ENCODE data around the gene GABRG3.

Gene GABRG3

DNA sequence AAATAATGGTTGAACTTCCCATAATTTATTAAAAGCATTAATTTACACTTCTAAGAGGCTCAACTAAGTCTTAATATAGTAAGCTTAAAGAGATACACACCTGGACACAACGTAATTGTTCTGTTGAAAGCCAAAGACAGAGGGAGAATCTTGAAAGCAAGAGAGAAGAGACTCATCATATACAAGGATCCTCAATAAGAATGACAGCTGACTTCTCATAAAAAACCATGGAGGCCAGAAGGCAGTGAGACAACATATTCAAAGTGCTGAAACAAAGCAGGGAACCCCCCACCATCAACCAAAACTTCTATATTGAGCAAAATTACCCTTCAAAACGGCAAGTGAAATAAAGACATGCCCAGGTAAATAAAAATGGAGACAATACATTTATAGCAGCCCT lies 16.6 kb upstream of the GABRG3 start:
- TF ChIP-seq, protein P1, sequence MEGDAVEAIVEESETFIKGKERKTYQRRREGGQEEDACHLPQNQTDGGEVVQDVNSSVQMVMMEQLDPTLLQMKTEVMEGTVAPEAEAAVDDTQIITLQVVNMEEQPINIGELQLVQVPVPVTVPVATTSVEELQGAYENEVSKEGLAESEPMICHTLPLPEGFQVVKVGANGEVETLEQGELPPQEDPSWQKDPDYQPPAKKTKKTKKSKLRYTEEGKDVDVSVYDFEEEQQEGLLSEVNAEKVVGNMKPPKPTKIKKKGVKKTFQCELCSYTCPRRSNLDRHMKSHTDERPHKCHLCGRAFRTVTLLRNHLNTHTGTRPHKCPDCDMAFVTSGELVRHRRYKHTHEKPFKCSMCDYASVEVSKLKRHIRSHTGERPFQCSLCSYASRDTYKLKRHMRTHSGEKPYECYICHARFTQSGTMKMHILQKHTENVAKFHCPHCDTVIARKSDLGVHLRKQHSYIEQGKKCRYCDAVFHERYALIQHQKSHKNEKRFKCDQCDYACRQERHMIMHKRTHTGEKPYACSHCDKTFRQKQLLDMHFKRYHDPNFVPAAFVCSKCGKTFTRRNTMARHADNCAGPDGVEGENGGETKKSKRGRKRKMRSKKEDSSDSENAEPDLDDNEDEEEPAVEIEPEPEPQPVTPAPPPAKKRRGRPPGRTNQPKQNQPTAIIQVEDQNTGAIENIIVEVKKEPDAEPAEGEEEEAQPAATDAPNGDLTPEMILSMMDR (IDR thresholded peaks at IDR 0.05; ENCODE audit: low read depth, low read length, missing control alignments) = no peak
- no peak for DNase-seq (ENCODE audit: extremely low read depth, low read depth)

DNA sequence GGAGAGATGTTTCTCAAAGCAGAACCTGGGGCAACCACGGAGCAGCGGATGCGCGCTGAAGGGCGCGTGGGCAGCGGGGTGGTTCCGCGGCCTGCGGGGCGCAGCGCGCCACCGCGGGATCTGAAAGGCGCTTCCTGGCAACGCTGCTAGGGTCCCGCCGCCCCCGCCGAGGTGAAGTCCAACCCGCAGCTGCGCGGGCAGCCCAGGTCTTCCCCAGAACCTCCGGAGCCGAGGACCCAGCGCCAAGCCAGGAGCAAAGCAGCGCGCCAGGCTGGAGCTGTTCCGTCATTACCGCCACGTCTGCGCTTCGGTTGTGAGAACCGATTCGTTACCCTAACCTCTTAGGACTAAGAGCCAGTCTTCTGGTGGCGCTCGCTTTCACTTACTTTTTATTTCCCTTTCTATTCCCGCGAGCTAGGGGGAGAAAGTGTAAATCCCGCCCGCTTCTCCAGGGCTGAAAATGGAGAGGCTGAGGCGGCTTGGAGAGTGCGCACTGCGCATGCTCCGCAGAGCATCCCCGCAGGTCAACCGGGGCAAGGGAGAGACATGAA lies 3.2 kb upstream of the GABRG3 start:
- TF ChIP-seq, protein P1 (IDR thresholded peaks at IDR 0.05; ENCODE audit: low read depth, low read length, missing control alignments) = no peak
- no peak overlapping the region for H3K4me3 ChIP-seq (replicated peaks; ENCODE audit: low read depth, low read length)
- DNase-seq (ENCODE audit: extremely low read depth, low read depth) = no peak

More for the DNA sequence above, 16.6 kb upstream of the GABRG3 start:
- H3K4me3 ChIP-seq (replicated peaks; ENCODE audit: low read depth, low read length) = no peak overlapping the region

DNA sequence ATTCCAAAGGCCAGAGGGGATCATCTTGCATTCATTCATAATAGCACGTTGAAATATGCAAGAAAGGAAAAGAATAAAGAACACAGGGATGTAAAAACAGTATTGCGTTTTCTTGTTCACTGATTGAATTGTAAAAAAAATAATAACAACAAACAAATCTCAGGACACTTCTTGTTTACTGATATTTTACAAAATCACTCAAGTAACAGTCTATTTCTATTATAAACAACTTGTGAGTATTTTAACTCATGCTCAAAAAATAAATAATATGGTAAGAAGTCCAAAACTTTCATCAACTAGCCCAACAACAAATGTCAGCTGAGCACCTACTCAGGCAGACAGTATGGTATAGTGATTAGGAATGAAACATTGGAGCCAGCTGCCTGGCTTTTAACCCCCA lies 2.2 kb upstream of the GABRG3 start:
- no peak overlapping the region for H3K4me3 ChIP-seq (replicated peaks; ENCODE audit: low read depth, low read length)
- TF ChIP-seq, protein P1 (IDR thresholded peaks at IDR 0.05; ENCODE audit: low read depth, low read length, missing control alignments) = no peak
- no peak for DNase-seq (ENCODE audit: extremely low read depth, low read depth)

DNA sequence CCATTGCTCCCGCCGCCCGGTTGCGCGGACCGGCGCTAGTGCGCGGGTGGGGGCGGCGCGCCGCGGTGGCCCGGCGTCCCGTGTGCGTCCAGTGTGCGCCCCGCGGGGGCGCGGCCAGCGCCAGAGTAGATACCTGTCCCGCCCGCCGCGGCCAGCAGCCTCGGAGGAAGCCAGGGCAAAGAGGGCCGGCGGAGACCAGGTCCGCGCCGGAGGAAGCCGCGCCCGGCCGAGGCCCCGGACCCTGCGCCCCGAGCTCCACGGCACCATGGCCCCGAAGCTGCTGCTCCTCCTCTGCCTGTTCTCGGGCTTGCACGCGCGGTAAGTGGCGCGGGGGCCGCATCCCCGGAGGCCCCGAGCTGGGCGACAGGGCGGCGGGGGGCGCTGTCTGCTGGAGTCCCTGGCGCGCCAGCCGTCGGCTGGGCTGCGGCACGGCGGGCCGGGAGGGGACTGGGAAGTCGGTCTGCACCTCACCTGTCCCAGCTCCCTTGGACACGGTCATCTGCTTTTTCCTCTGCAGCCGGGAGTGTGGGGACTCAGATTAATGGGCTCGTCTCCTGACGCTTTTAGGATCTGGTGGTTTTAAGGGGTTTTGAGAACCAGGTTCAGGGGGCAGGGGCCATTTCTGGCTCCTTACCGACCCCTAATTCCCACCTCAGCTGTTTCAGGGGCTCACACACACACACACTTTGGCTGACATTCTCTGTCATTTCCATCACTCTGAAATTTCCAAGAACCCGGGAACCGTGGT lies 464 bp downstream of the GABRG3 start:
- no peak overlapping the region for H3K4me3 ChIP-seq (replicated peaks; ENCODE audit: low read depth, low read length)
- DNase-seq (ENCODE audit: extremely low read depth, low read depth) = no peak
- TF ChIP-seq, protein P1 (IDR thresholded peaks at IDR 0.05; ENCODE audit: low read depth, low read length, missing control alignments) = no peak

DNA sequence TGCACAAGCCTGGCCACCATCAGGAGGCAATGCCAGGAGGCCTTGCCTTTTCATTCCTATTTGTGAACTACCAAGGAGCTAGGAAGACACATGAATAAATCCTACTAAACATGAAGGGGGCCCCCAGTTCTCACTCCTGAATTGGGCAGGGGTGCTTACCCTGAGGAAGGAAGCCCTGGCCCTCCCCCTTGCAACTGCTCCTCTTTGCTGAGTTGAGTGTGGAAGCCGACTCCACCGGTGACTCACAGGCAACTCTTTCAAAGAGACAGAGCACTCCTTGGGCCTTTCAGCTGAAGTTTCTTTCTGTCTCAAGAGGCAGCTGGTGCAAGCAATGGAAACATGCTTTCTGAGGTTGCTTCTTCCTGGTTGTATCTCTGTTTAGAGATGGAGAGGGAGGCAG lies 1.7 kb downstream of the GABRG3 start:
- H3K4me3 ChIP-seq (replicated peaks; ENCODE audit: low read depth, low read length) = no peak overlapping the region
- no peak for DNase-seq (ENCODE audit: extremely low read depth, low read depth)

DNA sequence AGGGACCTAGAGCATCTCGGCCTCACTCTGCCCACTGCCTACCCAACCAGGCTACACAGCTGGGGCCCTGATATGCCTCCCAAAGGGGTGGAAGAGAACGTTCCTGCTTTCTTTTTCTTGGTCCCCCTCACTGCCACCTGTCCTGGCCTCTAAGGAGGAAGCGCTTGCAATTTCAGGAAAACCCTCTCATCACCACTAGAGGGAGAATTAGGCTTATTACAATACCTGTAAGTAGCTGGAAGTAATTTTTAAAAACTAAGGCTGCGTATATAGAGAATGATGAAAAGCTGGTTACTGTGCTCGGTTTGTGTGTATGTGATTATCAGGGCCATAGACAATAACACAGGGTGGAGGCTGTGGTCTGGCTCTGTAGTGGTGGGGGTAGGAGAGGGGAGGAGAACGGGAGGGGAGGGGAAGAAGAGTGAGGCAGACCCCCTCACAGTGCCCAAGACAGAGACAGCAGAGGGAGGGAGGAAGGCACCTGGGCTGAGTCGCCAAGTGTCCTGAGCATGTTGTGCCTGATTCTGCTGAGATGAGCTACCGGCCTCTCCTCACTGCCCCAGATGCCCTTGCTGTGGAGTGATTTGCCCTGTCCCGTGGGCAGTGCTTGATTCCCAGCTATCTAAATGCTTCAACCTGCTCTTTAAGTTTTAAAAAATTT lies 3.3 kb downstream of the GABRG3 start:
- H3K4me3 ChIP-seq (replicated peaks; ENCODE audit: low read depth, low read length) = no peak overlapping the region
- TF ChIP-seq, protein P1 (IDR thresholded peaks at IDR 0.05; ENCODE audit: low read depth, low read length, missing control alignments) = peak; percentile 37
- no peak for DNase-seq (ENCODE audit: extremely low read depth, low read depth)

More for the DNA sequence above, 1.7 kb downstream of the GABRG3 start:
- TF ChIP-seq, protein P1 (IDR thresholded peaks at IDR 0.05; ENCODE audit: low read depth, low read length, missing control alignments) = no peak
